Spleen (tissue), 11 donors: ENCODE data around the gene RBM27. TPM values are rescaled to one million over a fixed set of nuclear protein-coding genes. Genes with fewer than 3 reads are reported as not detected.
"Not testable (repeated sequence)": the region's sequence is repeated elsewhere in the genome, so short reads cannot be mapped to it uniquely, and the experiment has no call there.

Experiments
- DNase-seq: peaks from one replicate; pipeline ENCODE4 v3.0.0-alpha.2; 2020
- H3K27ac ChIP-seq, 8 donors: fragments of 200-600 bp; sonication (generic) in 7 of 8; 1 replicate in 4 of 8; 2 replicates in 4 of 8; pipeline versions ENCODE4 v1.5.0 to v1.8.0; 2016 to 2021; ENCODE audit warnings: inconsistent platforms in 4 of 8, mild to moderate bottlenecking in 4 of 8, moderate library complexity in 1 of 8
- H3K27me3 ChIP-seq, 7 donors: fragments of 200-600 bp; sonication (generic) in 6 of 7; replicated peaks in 1 of 7; 1 replicate in 4 of 7; 2 replicates in 3 of 7; pipeline versions ENCODE4 v1.5.0 to v1.8.0; 2016 to 2021; ENCODE audit warnings: inconsistent platforms in 3 of 7, mild to moderate bottlenecking in 1 of 7
- H3K36me3 ChIP-seq, 6 donors: fragments of 200-600 bp; sonication (generic) in 5 of 6; 1 replicate in 4 of 6; 2 replicates in 2 of 6; pipeline versions ENCODE4 v1.5.0 to v1.8.0; 2016 to 2021; ENCODE audit warnings: inconsistent platforms in 2 of 6
- H3K4me1 ChIP-seq, 6 donors: fragments of 200-600 bp; sonication (generic) in 5 of 6; 1 replicate in 3 of 6; 2 replicates in 3 of 6; pipeline versions ENCODE4 v1.5.0 to v1.8.0; 2016 to 2021; ENCODE audit warnings: inconsistent platforms in 3 of 6
- H3K4me3 ChIP-seq, 8 donors: fragments of 200-600 bp; sonication (generic) in 7 of 8; 1 replicate in 4 of 8; 2 replicates in 4 of 8; pipeline versions ENCODE4 v1.5.0 to v1.8.0; 2016 to 2021; ENCODE audit warnings: inconsistent platforms in 4 of 8, mild to moderate bottlenecking in 4 of 8, moderate library complexity in 2 of 8
- H3K9me3 ChIP-seq, 8 donors: fragments of 200-600 bp; sonication (generic) in 7 of 8; 1 replicate in 4 of 8; 2 replicates in 4 of 8; pipeline versions ENCODE4 v1.5.0 to v1.8.0; 2016 to 2021; ENCODE audit warnings: inconsistent platforms in 4 of 8
- POLR2A ChIP-seq, 3 donors: fragments of 450-650 bp; IDR thresholded peaks; one replicate each; pipeline ENCODE4 v1.5.1; 2017; ENCODE audit warnings: antibody characterized with exemption in 3 of 3, mild to moderate bottlenecking in 1 of 3
- POLR2AphosphoS5 ChIP-seq, 3 donors: sonication (generic); formaldehyde crosslinking; IDR thresholded peaks; one replicate each; pipeline ENCODE4 v1.5.1; 2017; ENCODE audit warnings: antibody characterized with exemption in 3 of 3
- WGBS, 5 donors: extraction: QIAGEN DNeasy Blood & Tissue Kit in 3 of 5; methylation state at CpG; one replicate each; pipeline versions ENCODE4 v1.1.5 to v1.1.7; 2013 to 2018; 5-methylcytosine and 5-hydroxymethylcytosine counted together
- intact Hi-C: fragments of 100-400 bp; cut with DNase I; formaldehyde crosslinking; loops from one replicate; pipeline ENCODE4 v1.15.0; 2023; ENCODE audit warnings: low total_unique reads
- polyA plus RNA-seq, 3 donors: library from polyadenylated mRNA; stranded (reverse); fragments of 200-250 nt; gene quantifications; one replicate each; pipeline ENCODE4 v1.2.1, GENCODE V29; 2013
- total RNA-seq, 7 donors: library from RNA; depleted of rRNA in 3 of 7; stranded (reverse); fragments of >200 nt in 3 of 7; fragmentation: NEBNext Ultra II Directional in 4 of 7; extraction: Animal tissue kit (Norgen Biotek cat#: 25700) in 4 of 7; gene quantifications; one replicate each; pipeline versions ENCODE4 v1.1.0 to v1.2.1, GENCODE V29; 2016 to 2021
- TF ChIP-seq, protein P1 (sequence below), 11 experiments: fragments of 200-600 bp in 7 of 11; fragments of 450-650 bp in 4 of 11; sonication (generic) in 4 of 11; IDR thresholded peaks in 8 of 11; conservative IDR thresholded peaks in 3 of 11; 1 replicate in 7 of 11; 2 replicates in 4 of 11; pipeline versions ENCODE4 v1.4.0 to v1.8.0; 2016 to 2021; ENCODE audit warnings: antibody characterized with exemption in 11 of 11, inconsistent platforms in 4 of 11, mild to moderate bottlenecking in 1 of 11
- donor health status: healthy with polysubstance abuse.
- donor health status: DM: no; HTN: no; CAD: no; lungs with moderate emphysema.
- donor health status: DM: no; HTN: no; CAD: no.
- donor health status: Bipolar disorder and iron deficiency.
- donor health status: healthy.
- donor health status: DM: no; HTN: no; CAD: no.
- donor health status: DM: yes; HTN: yes; CAD: no.

The RBM27 gene
- total and polyA plus RNA-seq, 10 donors: 5.5 to 26.4 (median 17.9) TPM

DNA sequence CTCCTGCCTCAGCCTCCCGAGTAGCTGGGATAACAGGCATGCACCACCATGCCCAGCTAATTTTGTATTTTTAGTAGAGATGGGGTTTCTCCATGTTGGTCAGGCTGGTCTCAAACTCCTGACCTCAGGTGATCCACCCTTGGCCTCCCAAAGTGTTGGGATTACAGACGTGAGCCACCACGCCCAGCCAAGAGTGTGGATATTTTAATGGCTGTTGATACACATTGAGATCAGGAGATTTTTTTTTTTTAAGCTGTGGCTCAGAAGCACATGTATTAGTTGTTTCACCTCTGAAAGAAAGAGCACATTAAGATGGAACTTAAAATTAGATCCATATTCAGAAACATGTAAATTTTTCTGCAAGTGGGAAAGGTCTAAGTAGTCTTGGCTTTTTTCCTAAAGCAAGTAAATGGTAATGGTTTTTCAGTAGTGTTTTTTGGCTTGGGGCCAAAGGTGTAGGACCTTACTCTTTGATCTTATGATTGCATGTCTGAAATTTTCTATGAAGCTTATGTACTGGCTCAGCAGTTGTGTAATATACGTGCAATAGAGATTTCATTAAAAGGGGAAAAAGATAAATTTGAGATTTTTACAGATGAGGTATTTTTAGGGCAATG, 9.9 kb downstream of the RBM27 start:
- DNase-seq: no peak
- Histone ChIP-seq H3K36me3 (peaks cover 0 to 9% (median 0%) of the 10 kb centered on the region in 6 donors), H3K9me3 (no peaks in the 10 kb centered on the region), H3K27me3 (no peaks in the 10 kb centered on the region), H3K4me3 (no peak overlapping the region), H3K4me1 (peaks cover 0 to 89% (median 47%) of the 10 kb centered on the region in 6 donors), H3K27ac (no peak overlapping the region)
- TF ChIP-seq, protein P1, sequence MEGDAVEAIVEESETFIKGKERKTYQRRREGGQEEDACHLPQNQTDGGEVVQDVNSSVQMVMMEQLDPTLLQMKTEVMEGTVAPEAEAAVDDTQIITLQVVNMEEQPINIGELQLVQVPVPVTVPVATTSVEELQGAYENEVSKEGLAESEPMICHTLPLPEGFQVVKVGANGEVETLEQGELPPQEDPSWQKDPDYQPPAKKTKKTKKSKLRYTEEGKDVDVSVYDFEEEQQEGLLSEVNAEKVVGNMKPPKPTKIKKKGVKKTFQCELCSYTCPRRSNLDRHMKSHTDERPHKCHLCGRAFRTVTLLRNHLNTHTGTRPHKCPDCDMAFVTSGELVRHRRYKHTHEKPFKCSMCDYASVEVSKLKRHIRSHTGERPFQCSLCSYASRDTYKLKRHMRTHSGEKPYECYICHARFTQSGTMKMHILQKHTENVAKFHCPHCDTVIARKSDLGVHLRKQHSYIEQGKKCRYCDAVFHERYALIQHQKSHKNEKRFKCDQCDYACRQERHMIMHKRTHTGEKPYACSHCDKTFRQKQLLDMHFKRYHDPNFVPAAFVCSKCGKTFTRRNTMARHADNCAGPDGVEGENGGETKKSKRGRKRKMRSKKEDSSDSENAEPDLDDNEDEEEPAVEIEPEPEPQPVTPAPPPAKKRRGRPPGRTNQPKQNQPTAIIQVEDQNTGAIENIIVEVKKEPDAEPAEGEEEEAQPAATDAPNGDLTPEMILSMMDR (IDR thresholded peaks at IDR 0.05 in 8 of 11, conservative IDR thresholded peaks at IDR 0.05 in 3 of 11): no peak
- intact Hi-C loops: no loop called here
- 70 to 83% (median 81%) methylated on average over 4 of the region's 4 CpGs for WGBS, 5 donors

DNA sequence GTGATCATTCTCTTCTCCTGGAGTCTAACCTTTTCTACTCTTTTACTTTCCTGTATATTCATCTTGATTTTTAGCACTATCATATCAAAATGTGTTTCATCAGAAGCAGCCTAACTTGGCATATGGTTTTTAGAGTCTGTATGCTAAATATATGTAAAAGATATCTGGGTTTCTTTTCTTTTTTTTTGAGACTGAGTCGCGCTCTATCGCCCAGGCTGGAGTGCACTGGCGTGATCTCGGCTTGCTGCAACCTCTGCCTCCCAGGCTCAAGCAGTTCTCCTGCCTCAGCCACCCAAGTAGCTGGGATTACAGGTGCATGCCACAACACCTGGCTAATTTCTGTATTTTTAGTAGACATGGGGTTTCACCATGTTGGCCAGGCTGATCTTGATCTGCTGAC, 11.5 kb downstream of the RBM27 start:
- intact Hi-C loops, H3K9me3 ChIP-seq, H3K4me3 ChIP-seq, H3K27me3 ChIP-seq, H3K27ac ChIP-seq, DNase-seq: not testable (repeated sequence)
- Histone ChIP-seq H3K4me1 (peaks cover 0 to 80% (median 37%) of the 10 kb centered on the region in 6 donors), H3K36me3 (peaks cover 0 to 23% (median 7%) of the 10 kb centered on the region in 6 donors)
- WGBS, 5 donors: 85 to 96% (median 89%) methylated on average over 5 of the region's 5 CpGs

DNA sequence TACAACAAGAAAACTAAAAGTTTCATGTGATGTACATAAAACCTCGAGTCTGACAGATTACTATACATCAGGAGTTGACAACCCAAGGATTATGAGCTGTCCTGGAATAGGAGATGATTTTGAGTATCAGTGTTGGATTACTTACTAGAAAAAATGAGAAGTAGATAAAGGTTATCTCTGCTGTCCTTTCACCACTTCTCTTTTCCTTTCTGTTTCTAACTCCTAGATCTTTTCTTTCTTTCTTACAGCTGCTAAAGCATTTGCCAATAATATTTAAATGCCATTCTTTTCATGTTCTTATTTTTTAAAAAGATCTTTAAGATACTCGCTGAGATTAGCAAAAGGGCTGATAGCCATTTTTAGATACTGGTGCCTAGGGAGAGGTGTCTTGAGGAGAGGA, 14.8 kb downstream of the RBM27 start:
- Histone ChIP-seq H3K36me3 (peaks cover 0 to 54% (median 16%) of the 10 kb centered on the region in 6 donors), H3K27me3 (no peaks in the 10 kb centered on the region), H3K9me3 (no peaks in the 10 kb centered on the region), H3K4me3 (no peak overlapping the region), H3K27ac (no peak overlapping the region), H3K4me1 (peaks cover 0 to 57% (median 31%) of the 10 kb centered on the region in 6 donors)
- no peak for DNase-seq
- TF ChIP-seq, protein P1 (IDR thresholded peaks at IDR 0.05 in 8 of 11, conservative IDR thresholded peaks at IDR 0.05 in 3 of 11): no peak
- TF ChIP-seq POLR2AphosphoS5 (IDR thresholded peaks at IDR 0.05) (no peak), POLR2A (IDR thresholded peaks at IDR 0.05) (no peak)
- 52 to 62% (median 55%) methylated on average over 2 of the region's 2 CpGs for WGBS, 5 donors
- intact Hi-C loops: no loop called here

DNA sequence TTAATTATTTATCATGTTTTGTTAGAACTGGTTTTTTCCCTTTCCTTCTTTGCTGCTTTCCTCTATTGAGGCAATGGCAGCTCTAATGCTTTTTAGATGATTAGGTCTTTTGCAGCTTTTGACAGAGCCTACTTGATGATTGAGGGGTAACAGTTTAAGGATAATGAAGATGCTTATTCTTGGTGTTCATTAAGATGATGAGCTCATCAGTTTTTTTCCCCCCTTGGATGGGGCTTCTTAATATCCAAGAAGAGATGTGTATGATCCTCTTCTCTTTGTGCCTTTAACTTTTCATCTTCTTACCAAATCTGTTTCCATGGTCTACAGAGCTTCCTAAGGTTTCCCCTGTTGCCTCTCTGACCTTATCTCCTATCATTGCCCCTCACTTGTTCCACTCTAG, 15.8 kb downstream of the RBM27 start:
- DNase-seq: no peak
- Histone ChIP-seq H3K36me3 (peaks cover 0 to 65% (median 22%) of the 10 kb centered on the region in 6 donors), H3K9me3 (no peaks in the 10 kb centered on the region), H3K4me1 (peaks cover 0 to 46% (median 24%) of the 10 kb centered on the region in 6 donors), H3K27ac (no peak overlapping the region), H3K4me3 (no peak overlapping the region), H3K27me3 (no peaks in the 10 kb centered on the region)
- intact Hi-C loops: no loop called here
- TF ChIP-seq, protein P1 (IDR thresholded peaks at IDR 0.05 in 8 of 11, conservative IDR thresholded peaks at IDR 0.05 in 3 of 11): no peak
- TF ChIP-seq POLR2AphosphoS5 (IDR thresholded peaks at IDR 0.05) (no peak), POLR2A (IDR thresholded peaks at IDR 0.05) (no peak)
